ENCODE results near the gene NEURL3.

NEURL3 gene

GRCh38 chr2:96549466-96549785 is 44.3 kb upstream of the NEURL3 start:
- 95 to 100% methylated on average over 2 to 4 of the region's 4 CpGs for WGBS, 2 experiments (ENCODE audit: insufficient coverage in 2 of 2)
- H3K36me3 ChIP-seq (ENCODE audit: control insufficient read depth, insufficient read depth, low read length) = peaks cover 17% of the 10 kb centered on the region

GRCh38 chr2:96548558-96549465 is 43.7 kb upstream of the NEURL3 start:
- Histone ChIP-seq H3K36me3 (ENCODE audit: control insufficient read depth, insufficient read depth, low read length) (peaks cover 17% of the 10 kb centered on the region), H3K9me3 (ENCODE audit: control insufficient read depth, low read length) (peaks cover 5% of the 10 kb centered on the region), H3K4me3 (ENCODE audit: extremely low read depth, insufficient read depth, low read length, poor library complexity, severe bottlenecking) (no peak overlapping the region), H3K4me1 (ENCODE audit: control insufficient read depth, insufficient read depth, low read length, poor library complexity, severe bottlenecking) (no peaks in the 10 kb centered on the region), H3K27ac (ENCODE audit: low read depth, low read length, severe bottlenecking) (no peak overlapping the region)
- 90 to 93% methylated on average over 21 of the region's 24 CpGs for WGBS, 2 experiments (ENCODE audit: insufficient coverage in 2 of 2)

More at GRCh38 chr2:96549466-96549785, 44.3 kb upstream of the NEURL3 start:
- Histone ChIP-seq H3K4me3 (ENCODE audit: extremely low read depth, insufficient read depth, low read length, poor library complexity, severe bottlenecking) (no peak overlapping the region), H3K9me3 (ENCODE audit: control insufficient read depth, low read length) (peaks cover 5% of the 10 kb centered on the region), H3K4me1 (ENCODE audit: control insufficient read depth, insufficient read depth, low read length, poor library complexity, severe bottlenecking) (no peaks in the 10 kb centered on the region), H3K27ac (ENCODE audit: low read depth, low read length, severe bottlenecking) (no peak overlapping the region)

DNA sequence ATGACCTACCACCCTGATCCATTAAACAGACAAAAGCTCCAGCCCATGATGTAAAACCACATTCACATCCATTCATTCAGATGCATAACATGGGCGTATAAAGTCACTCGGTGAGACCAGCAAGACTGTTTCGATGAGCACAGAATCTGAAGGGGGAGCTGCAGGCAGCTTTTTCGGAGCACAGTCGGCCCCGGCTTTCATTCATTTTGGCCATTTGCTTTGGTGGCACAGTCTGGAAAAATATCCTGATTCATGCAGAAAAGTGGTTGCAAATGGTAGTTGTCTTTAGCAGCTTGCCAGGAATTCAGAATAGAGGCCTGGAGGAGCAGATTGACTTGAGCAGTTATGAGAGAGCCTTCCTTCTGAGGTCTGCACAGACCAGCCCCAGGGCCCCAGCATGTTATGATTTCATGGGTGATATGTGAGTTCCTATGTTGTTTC is 42.6 kb upstream of the NEURL3 start:
- Histone ChIP-seq H3K27ac (ENCODE audit: low read depth, low read length, severe bottlenecking) (no peak overlapping the region), H3K9me3 (ENCODE audit: control insufficient read depth, low read length) (peaks cover 5% of the 10 kb centered on the region), H3K4me1 (ENCODE audit: control insufficient read depth, insufficient read depth, low read length, poor library complexity, severe bottlenecking) (no peaks in the 10 kb centered on the region), H3K4me3 (ENCODE audit: extremely low read depth, insufficient read depth, low read length, poor library complexity, severe bottlenecking) (no peak overlapping the region), H3K36me3 (ENCODE audit: control insufficient read depth, insufficient read depth, low read length) (peaks cover 17% of the 10 kb centered on the region)
- 66 to 67% methylated on average over 6 of the region's 6 CpGs for WGBS, 2 experiments (ENCODE audit: insufficient coverage in 2 of 2)

DNA sequence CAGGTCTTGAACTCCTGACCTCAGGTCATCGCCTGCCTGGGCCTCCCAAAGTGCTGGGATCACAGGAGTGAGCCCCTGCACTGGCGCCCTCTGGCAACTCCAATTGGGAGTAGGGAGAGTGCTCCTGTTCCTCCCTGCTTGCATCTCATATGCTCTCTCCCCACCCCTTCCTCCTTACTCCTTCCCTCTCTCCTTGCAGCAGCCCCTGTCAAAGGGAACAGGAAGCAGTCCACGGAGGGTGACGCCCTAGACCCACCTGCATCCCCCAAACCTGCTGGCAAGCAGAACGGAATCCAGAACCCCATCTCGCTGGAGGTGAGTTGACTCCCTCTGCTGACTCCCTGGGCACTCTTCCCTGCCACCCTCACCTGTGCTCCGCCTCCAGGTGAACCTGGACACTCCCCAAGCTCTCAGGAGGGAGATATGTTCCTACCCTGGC is 42.1 kb upstream of the NEURL3 start:
- Histone ChIP-seq H3K4me3 (ENCODE audit: extremely low read depth, insufficient read depth, low read length, poor library complexity, severe bottlenecking) (no peak overlapping the region), H3K9me3 (ENCODE audit: control insufficient read depth, low read length) (peaks cover 5% of the 10 kb centered on the region), H3K4me1 (ENCODE audit: control insufficient read depth, insufficient read depth, low read length, poor library complexity, severe bottlenecking) (no peaks in the 10 kb centered on the region), H3K36me3 (ENCODE audit: control insufficient read depth, insufficient read depth, low read length) (peaks cover 17% of the 10 kb centered on the region), H3K27ac (ENCODE audit: low read depth, low read length, severe bottlenecking) (no peak overlapping the region)
- WGBS, 2 experiments (ENCODE audit: insufficient coverage in 2 of 2) = 79 to 85% methylated on average over 6 of the region's 7 CpGs

DNA sequence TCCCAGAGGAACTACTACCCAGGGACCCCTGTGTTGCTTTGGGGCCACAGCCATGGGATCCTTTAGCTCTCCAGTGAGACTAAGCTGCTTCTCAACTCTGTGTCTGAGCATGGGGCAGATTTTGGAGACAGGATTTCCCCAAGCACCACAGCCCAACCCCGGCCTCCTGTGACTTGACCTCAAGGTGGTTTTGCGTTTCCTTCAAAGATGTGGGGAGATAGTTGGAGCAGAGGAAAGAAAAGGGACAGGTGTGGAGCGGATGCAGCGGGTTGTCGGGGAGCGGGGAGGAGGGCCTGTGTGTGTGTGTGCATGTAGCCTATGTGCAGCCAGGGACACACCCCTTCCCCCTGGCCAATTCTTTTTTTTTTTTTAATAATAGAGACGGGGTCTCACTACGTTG is 41.6 kb upstream of the NEURL3 start:
- WGBS, 2 experiments (ENCODE audit: insufficient coverage in 2 of 2) = 100% methylated on average over 1 to 4 of the region's 8 CpGs
- Histone ChIP-seq H3K4me3 (ENCODE audit: extremely low read depth, insufficient read depth, low read length, poor library complexity, severe bottlenecking) (no peak overlapping the region), H3K27ac (ENCODE audit: low read depth, low read length, severe bottlenecking) (no peak overlapping the region)

DNA sequence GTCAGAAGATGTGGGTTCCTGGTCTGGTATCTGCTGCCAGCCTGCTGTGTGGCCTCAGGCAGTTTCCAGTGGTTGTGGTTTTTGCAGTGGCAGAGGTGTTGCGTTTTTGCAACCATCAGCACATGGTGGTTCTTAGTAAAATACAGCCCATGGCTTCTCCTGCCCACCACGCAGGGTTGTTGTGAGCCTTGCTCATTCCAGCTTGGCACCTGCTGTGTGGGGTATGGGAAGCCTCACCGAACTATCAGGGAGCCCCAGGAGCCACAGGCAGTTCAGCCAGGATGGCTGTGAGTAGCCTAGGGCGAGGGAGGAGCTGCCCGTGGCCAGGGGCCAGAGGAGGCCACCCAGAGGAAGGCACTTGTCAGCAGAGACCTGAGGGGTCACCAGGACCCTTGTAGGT is 41.2 kb upstream of the NEURL3 start:
- WGBS, 2 experiments (ENCODE audit: insufficient coverage in 2 of 2) = 90 to 91% methylated on average over 3 to 5 of the region's 5 CpGs
- Histone ChIP-seq H3K36me3 (ENCODE audit: control insufficient read depth, insufficient read depth, low read length) (peaks cover 17% of the 10 kb centered on the region), H3K4me1 (ENCODE audit: control insufficient read depth, insufficient read depth, low read length, poor library complexity, severe bottlenecking) (no peaks in the 10 kb centered on the region), H3K9me3 (ENCODE audit: control insufficient read depth, low read length) (peaks cover 5% of the 10 kb centered on the region), H3K4me3 (ENCODE audit: extremely low read depth, insufficient read depth, low read length, poor library complexity, severe bottlenecking) (no peak overlapping the region), H3K27ac (ENCODE audit: low read depth, low read length, severe bottlenecking) (no peak overlapping the region)

More for the DNA sequence above, 41.6 kb upstream of the NEURL3 start:
- Histone ChIP-seq H3K9me3 (ENCODE audit: control insufficient read depth, low read length) (peaks cover 5% of the 10 kb centered on the region), H3K4me1 (ENCODE audit: control insufficient read depth, insufficient read depth, low read length, poor library complexity, severe bottlenecking) (no peaks in the 10 kb centered on the region), H3K36me3 (ENCODE audit: control insufficient read depth, insufficient read depth, low read length) (peaks cover 17% of the 10 kb centered on the region)

DNA sequence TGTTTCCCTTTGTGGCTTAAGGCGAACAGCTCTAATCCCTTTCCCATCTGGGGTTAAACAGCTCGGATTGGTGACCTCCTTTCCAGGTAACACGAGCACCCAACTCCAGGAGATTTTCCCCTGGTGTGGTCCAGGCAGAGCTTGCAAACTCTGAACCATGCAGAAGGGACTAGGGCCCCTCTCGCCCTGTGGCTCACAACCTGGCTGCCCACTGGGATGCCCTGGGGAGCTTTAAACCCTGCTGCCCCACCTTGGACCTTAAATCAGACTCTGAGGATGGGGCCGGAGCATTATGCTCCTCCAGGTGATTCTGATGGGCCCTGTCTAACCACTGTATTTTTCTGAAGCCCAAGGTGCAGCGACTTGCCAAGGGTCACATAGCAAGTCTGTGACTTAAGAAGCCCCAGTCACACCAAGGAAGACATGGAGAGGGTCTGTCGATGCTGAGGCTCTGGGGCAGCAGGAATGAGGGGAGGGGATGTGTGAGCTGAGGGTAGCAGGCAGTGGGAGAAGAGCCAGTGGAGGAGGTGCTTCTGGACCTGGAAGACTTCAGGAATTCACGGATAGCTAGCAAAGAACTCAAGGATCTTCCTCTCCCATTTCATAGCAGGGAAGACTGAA is 37.3 kb upstream of the NEURL3 start:
- H3K36me3 ChIP-seq (ENCODE audit: control insufficient read depth, insufficient read depth, low read length) = peaks cover 3% of the 10 kb centered on the region
- 95 to 97% methylated on average over 6 to 7 of the region's 8 CpGs for WGBS, 2 experiments (ENCODE audit: insufficient coverage in 2 of 2)
- H3K4me1 ChIP-seq (ENCODE audit: control insufficient read depth, insufficient read depth, low read length, poor library complexity, severe bottlenecking) = peaks cover 22% of the 10 kb centered on the region
- no peak overlapping the region for H3K4me3 ChIP-seq (ENCODE audit: extremely low read depth, insufficient read depth, low read length, poor library complexity, severe bottlenecking)
- H3K9me3 ChIP-seq (ENCODE audit: control insufficient read depth, low read length) = peaks cover 5% of the 10 kb centered on the region
- H3K27ac ChIP-seq (ENCODE audit: low read depth, low read length, severe bottlenecking) = no peak overlapping the region

DNA sequence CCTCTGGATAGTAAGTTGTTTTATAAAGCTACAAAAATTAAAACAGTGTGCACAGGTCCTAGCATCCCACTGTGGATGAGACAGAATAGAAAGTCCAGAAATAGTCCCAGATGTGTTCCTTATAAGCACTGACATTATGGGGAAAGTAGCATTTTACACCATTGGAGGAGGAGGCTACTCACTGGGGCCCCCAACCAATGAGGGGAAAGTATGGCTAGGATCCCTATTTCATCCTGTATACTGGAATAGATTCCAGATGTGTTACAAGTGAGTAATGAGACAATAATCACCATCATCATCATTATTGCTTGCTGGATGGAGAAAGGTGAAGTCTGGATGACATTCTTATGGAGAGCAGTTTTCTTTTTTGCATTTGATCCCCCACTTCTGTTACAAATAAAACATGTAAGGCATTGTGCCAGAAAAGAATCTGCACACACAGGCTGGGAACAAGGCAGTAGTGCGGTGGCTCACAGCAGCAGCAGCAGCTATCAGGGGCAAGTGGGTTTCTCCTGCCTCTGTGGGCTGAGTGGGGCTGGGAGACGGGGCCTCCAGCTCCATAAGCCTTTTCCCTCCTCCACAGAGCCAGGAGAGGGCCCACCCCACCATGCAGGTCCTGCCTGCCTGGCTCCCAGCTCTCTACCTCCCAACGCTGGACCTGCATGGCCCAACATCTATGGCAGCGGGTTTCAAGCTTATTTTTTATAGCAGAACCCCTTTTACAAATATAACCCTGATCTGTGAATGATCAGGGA is 36.4 kb upstream of the NEURL3 start:
- Histone ChIP-seq H3K9me3 (ENCODE audit: control insufficient read depth, low read length) (peaks cover 5% of the 10 kb centered on the region), H3K4me1 (ENCODE audit: control insufficient read depth, insufficient read depth, low read length, poor library complexity, severe bottlenecking) (peaks cover 22% of the 10 kb centered on the region), H3K27ac (ENCODE audit: low read depth, low read length, severe bottlenecking) (no peak overlapping the region), H3K36me3 (ENCODE audit: control insufficient read depth, insufficient read depth, low read length) (peaks cover 3% of the 10 kb centered on the region), H3K4me3 (ENCODE audit: extremely low read depth, insufficient read depth, low read length, poor library complexity, severe bottlenecking) (no peak overlapping the region)
- WGBS, 2 experiments (ENCODE audit: insufficient coverage in 2 of 2) = 90 to 100% methylated on average over 1 to 3 of the region's 4 CpGs

GRCh38 chr2:96540136-96540535 is 35.0 kb upstream of the NEURL3 start:
- H3K36me3 ChIP-seq (ENCODE audit: control insufficient read depth, insufficient read depth, low read length) = peaks cover 1% of the 10 kb centered on the region
- H3K4me3 ChIP-seq (ENCODE audit: extremely low read depth, insufficient read depth, low read length, poor library complexity, severe bottlenecking) = no peak overlapping the region
- no peak overlapping the region for H3K27ac ChIP-seq (ENCODE audit: low read depth, low read length, severe bottlenecking)
- H3K9me3 ChIP-seq (ENCODE audit: control insufficient read depth, low read length) = no peaks in the 10 kb centered on the region
- H3K4me1 ChIP-seq (ENCODE audit: control insufficient read depth, insufficient read depth, low read length, poor library complexity, severe bottlenecking) = peaks cover 22% of the 10 kb centered on the region
- 14 to 57% methylated on average over 1 to 4 of the region's 5 CpGs for WGBS, 2 experiments (ENCODE audit: insufficient coverage in 2 of 2)

DNA sequence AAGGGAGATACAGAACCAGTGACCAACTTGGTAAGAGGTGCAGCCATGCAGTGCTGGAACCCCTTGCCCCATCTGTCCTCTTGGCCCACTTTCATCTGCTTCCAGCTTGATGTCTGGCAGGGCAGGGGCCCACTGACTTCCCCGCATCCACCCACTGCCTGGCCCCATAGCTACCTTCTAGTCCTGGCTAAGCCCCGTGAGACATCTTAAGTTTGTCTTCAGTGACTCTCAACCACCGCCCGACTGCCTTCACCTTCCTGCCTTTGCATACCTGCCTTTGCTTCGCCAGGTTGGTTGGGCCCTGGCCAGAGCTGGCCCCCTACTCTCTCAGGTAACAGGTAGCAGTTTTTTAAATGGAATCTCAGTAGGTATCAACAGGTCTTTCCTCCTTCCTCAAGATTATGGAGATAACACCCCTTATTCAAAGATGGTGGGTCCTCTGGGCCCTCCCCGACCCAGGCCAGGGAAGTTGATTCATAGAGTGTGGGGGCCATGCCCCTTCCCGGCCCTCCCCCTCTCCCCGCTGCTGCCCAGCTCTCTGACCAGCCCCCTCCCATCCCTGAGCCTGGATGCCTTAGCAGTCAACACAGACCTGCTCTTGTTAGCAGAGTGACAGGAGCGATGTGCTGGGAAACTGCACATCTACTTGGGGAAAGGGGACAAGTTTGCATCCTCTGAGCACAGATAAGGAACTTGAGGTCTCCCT is 34.2 kb upstream of the NEURL3 start:
- H3K4me1 ChIP-seq (ENCODE audit: control insufficient read depth, insufficient read depth, low read length, poor library complexity, severe bottlenecking) = peaks cover 22% of the 10 kb centered on the region
- H3K9me3 ChIP-seq (ENCODE audit: control insufficient read depth, low read length) = no peaks in the 10 kb centered on the region
- H3K4me3 ChIP-seq (ENCODE audit: extremely low read depth, insufficient read depth, low read length, poor library complexity, severe bottlenecking) = no peak overlapping the region
- no peaks in the 10 kb centered on the region for H3K36me3 ChIP-seq (ENCODE audit: control insufficient read depth, insufficient read depth, low read length)
- 63 to 66% methylated on average over 4 to 6 of the region's 9 CpGs for WGBS, 2 experiments (ENCODE audit: insufficient coverage in 2 of 2)
- H3K27ac ChIP-seq (ENCODE audit: low read depth, low read length, severe bottlenecking) = no peak overlapping the region

Measured in mesodermal cell (in vitro differentiated cells).